DMS 273 (cell line): ENCODE data around the gene TP53AIP1.

ENCODE experiments used
- DNase-seq: peaks from one replicate; lab custom pipeline; 2025; ENCODE audit not compliant: unreplicated experiment; lab: John Stamatoyannopoulos, UW

TP53AIP1 gene

GRCh38 chr11:128890543-128891368 is 51.9 kb downstream of the TP53AIP1 start, which contains the start of gene KCNJ5:
Gene KCNJ5 (plus strand): TSS chr11:128891356. CDS start chr11:128911274, 19,918 bp downstream.
- peak; percentile 82 for DNase-seq

- DNase-seq: no peak
Observed at GRCh38 chr11:128890216-128890542, 52.5 kb downstream of the TP53AIP1 start.

- DNase-seq: no peak
Observed at GRCh38 chr11:128889657-128890213, 52.9 kb downstream of the TP53AIP1 start.

- no peak for DNase-seq
Observed at GRCh38 chr11:128888034-128888985, 54.4 kb downstream of the TP53AIP1 start.

- peak; percentile 63 for DNase-seq
Observed at GRCh38 chr11:128886406-128887124, 56.1 kb downstream of the TP53AIP1 start.
